HG03442 (cell line): ENCODE measurements around the gene OR6X1.

Experiments
- ATAC-seq: cut with Tn5 transposase; IDR thresholded peaks from one replicate; pipeline ENCODE4 v1.9.1; 2021; ENCODE audit warnings: mild to moderate bottlenecking, moderate library complexity; ENCODE audit not compliant: unreplicated experiment

OR6X1 gene, protein sequence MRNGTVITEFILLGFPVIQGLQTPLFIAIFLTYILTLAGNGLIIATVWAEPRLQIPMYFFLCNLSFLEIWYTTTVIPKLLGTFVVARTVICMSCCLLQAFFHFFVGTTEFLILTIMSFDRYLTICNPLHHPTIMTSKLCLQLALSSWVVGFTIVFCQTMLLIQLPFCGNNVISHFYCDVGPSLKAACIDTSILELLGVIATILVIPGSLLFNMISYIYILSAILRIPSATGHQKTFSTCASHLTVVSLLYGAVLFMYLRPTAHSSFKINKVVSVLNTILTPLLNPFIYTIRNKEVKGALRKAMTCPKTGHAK

DNA sequence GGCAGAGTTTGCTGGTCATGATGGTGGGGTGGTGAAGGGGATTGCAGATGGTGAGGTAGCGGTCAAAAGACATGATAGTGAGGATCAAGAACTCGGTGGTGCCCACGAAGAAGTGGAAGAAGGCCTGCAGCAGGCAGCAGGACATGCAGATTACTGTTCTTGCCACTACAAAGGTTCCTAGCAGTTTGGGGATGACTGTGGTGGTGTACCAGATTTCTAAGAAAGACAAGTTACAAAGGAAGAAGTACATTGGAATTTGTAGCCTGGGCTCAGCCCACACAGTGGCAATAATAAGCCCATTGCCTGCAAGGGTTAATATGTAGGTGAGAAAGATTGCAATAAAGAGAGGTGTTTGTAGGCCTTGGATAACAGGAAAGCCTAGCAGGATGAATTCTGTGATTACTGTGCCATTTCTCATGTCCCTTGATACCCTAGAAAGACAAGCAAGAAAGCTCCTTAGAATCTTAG lies at the start of gene OR6X1:
TSS of gene OR6X1 (minus strand) at position 418 of the 468 bp plus-strand sequence. CDS start at position 418, 0 bp downstream.
- no peak for ATAC-seq

- no peak for ATAC-seq
Measured at GRCh38 chr11:123801765-123802164, 47.4 kb upstream of the OR6X1 start.

DNA sequence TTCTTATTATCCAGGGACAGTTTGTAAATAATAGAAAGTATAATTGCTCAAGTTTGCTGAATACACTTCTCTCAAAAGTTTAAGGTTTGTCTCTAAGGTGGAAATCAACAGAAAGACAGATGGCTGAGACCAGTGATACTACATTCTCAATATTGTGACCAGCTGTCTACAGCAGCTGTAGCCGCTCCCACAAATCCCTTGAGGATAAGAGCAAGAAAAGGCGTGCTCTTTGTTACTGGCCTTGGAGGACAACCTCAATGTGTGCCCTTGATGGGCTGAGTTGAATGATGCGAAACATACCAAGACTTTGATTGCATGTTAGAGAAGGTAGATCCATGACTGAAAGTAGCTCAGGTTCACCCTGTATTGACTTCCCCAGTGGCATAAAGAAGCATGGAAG lies 45.7 kb upstream of the OR6X1 start:
- ATAC-seq = no peak

DNA sequence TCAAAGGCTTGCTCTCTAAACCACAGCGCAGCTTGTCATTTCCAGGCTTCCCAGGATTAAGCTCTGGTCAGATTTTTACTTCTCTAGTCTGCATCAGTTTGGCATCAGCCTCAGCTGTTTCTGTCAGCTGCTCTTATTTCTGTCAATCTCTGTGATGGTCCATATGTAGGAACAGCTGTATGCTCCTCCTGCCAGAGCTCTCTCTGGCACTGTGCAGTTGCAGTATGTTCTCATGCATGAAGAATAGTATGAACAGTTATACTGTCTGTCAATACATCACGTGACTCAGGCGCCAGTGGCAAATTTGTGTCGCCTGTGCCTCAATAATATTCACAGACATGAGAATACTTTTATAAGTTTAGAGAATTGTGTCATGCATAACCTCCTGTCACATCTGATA lies 45.1 kb upstream of the OR6X1 start:
- no peak for ATAC-seq

DNA sequence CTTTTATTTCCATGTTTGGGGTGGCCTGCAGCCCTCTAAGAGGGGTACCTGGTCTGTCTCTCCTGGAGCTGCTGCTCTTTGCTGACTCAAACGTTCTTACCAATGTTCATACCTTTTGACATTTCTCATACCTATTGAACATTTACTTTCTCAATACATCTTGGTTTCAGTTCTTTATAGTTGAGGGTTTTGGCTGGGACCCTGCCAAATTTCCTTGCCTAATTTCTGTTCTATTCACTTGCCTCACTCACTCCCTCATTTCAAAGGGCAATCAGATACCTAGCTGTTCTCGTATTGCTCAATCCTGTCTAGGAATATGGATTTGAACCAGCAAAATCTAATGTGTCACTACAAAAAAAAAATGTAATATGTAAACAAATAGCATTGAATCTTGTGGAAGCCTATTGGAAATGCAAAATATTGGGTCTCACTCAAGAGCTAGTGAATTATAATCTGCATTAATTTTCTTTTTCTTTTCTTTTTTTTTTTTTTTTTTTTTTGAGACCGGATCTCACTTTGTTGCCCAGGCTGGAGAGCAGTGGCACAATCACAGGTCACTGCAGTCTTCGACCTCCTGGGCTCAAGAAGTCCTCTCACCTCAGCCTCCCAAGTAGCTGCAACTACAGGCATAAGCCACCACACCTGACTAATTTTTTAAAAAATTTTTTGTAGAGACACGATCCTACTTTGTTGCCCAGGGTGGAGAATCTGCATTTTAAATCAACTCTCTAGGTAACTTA lies 44.4 kb upstream of the OR6X1 start:
- no peak for ATAC-seq

DNA sequence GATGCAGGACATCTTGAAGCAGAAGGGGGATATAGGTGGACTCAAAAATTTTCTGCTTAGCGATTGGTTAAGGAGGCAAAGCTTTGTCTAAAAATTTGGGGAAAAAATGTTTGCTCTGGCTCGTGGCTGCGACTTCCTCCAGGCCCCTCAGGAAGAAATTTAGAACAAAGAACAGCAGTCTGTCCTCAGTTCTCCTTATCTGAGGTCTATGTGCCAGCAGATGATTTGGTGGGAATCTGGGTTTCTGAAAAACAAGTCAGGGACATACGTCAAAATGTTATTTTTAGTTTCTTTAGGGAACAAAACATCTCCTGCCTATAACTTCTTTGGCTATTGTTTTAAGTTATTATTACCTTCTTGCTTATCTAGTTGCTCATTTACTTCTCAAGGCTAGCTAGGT lies 43.8 kb upstream of the OR6X1 start:
- no peak for ATAC-seq

DNA sequence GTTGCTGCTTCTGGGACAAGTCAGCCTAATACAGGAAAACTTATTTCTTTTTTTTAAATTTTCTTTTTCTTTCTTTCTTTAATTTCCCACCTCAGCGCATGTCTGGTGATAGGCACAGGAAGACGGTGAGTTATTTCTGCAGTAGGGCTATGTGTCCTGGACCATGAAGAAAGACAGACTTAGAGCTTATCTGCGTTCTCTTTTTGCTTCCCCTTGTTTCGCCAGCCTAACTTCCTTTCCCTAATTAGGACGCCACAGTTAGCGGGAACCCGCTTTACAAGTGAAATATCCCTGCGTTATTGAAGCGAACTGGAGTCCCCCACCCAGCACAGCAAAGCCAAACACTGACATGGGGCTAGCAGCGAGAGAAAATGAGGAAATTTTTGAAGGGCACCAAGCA lies 43.2 kb upstream of the OR6X1 start:
- ATAC-seq = no peak

GRCh38 chr11:123797114-123797513 lies 42.8 kb upstream of the OR6X1 start:
- ATAC-seq = no peak

GRCh38 chr11:123796226-123796625 lies 41.9 kb upstream of the OR6X1 start:
- no peak for ATAC-seq

DNA sequence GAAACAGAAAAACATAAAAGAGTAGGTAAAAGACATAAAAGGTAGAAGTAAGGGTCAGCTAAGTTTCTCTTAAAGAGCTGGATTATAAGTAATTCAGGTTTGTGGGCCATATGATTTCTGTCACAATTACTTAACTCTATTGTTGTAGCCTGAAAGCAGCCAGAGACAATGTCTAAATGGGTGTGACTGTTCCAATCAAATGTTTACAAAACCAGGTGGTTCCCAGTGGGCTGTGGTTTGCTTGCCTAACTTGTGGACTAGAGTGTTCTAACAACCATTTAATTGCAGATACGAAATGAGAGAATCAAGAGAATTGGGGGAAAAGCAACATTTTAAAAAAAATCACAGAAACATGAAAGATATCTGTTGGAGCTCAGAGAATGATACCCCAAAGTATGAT lies 29.2 kb upstream of the OR6X1 start:
- ATAC-seq = no peak

- no peak for ATAC-seq
Measured at GRCh38 chr11:123778511-123778910, 24.2 kb upstream of the OR6X1 start.

DNA sequence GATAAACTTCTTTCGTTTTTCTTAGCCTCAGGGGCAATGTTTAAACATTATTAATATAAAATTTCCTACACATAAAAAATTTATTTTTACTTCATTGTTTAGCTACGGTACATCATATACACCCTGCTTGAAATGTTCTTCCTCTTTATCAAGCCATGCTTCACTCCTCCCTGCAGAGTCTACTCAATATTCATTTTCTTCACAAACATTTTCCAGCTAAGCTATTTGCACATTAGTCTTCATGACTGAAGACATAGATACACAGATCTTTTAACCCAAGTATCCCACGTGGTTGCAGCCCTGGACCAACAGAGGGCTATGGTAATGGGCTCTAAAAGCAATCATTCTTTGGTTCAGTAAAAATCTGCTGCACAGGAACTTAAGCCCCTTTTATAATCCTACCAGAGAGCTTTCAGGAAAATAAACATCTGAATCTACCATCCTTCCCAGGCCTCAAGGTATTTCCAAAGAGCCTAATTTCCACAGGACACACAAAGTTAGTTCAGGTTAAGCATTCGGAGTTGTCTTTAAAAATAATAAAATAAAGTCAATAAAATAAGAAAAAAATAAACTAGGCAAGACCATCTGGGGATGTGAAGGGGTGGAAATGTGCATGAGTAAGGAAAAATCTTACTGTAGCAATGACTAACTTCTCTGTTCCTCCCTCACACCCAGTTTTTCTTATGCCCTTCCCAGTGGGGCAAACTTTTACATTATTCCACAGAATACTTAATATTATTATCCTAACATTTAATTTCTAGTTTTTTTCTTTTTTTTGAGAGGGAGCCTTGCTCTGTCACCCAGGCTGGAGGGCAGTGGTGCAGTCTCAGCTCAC lies 21.6 kb upstream of the OR6X1 start:
- ATAC-seq = no peak

GRCh38 chr11:123775289-123775688 lies 21.0 kb upstream of the OR6X1 start:
- ATAC-seq = no peak

DNA sequence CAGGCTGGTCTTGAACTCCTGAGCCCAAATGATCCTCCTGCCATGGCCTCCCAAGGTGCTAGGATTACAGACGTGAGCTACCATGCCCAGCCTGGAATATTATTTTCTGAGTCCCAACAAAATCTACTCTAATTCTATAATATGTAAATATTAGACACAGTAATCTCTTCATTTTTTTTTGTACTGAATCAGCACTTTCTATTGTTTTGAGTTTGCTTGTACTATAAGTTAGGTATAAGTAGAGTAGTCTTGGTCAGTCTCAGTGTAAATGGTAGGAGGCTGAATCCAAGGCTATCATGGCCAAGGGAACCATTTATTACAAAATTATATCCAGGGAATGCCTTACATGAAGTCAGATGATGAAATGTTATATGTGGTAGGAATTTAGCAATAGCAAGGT lies 19.6 kb upstream of the OR6X1 start:
- ATAC-seq = no peak

- ATAC-seq = no peak
Measured at GRCh38 chr11:123773026-123773425, 18.7 kb upstream of the OR6X1 start.

GRCh38 chr11:123771664-123772063 lies 17.3 kb upstream of the OR6X1 start:
- ATAC-seq = no peak

GRCh38 chr11:123770712-123771111 lies 16.4 kb upstream of the OR6X1 start:
- no peak for ATAC-seq

GRCh38 chr11:123765601-123766000 lies 11.3 kb upstream of the OR6X1 start:
- ATAC-seq = no peak

DNA sequence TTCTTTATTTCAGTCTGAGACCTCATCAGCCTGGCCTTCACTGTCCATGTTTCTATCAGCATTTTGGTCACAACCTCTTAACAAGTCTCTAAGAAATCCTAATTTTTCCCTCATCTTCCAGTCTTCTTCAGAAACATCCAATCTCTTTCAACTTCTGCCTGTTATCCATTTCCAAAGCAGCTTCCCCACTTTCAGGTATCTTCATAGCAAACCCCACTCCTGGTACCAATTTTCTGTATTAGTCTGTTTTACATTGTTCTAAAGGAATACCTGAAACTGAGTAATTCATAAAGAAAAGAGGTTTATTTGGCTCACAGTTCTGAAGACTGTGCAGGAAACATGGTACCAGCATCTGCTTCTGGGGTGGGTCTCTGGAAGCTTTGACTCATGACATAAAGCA lies 8.1 kb upstream of the OR6X1 start:
- ATAC-seq = no peak

DNA sequence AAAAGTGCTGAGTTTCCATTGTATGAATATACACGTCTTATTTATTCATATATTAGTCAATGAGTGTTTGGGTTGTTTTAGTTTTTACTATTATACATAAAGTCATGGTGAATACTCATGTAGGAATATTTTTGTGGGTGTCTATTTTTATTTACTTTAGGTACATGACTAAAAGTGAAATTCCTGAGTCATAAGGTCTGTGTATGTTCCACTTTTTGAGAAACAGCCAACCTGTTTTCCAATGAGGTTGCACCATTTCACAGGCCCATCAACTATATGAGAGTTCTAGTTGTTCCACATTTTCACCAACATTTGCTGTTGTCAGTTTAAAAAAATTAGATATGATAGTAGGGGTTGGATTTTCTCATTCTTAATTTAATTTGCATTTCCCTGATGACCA lies 6.6 kb upstream of the OR6X1 start:
- ATAC-seq = peak; percentile 93

DNA sequence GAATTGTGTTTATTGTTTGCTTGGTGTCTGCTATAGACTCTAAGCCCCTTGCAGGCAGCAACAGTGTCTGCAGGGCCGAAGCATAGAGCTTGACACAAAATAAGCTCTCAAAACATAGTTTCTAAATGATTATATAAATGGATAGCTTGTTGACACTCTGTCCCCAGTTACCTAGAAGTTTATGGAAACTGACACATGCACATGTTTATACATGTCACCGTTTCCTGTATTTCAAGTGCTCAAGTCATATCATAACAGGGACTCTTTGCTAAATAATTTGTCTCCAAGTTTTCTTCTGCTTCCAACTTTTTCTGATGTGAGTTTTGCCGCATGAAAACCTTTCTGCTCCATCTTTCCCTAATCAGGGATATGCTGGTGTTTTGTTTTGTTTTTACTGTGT lies 3.7 kb upstream of the OR6X1 start:
- no peak for ATAC-seq

DNA sequence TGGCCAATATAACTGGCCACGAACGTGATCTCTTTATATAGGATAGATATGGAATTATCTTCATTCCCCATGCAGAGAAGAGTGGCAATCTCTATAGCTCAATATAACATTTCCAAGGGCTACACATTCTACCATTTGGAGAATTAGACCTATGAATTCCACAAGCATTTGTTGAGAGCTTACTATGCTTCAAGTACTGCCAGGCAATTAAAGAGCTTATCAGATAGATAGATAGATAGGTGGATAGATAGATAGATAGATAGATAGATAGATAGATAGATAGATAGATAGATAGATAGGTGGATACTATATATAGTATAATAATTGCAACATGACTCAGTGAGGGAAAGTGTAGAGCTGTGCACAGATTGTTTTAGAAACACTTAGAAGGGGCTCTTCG lies 1.5 kb upstream of the OR6X1 start:
- ATAC-seq = no peak
